ENCODE data around the gene PLOD1.
"Not testable (repeated sequence)": the region's sequence is repeated elsewhere in the genome, so short reads cannot be mapped to it uniquely, and the experiment has no call there.

The PLOD1 gene

GRCh38 chr1:11923827-11924113 is 10.7 kb upstream of the PLOD1 start:
- ChIA-PET CTCF (interaction anchor here (1.5 kb wide), 1 partner anchor 16 kb away, joined by 6 read pairs; no protein-coding TSS in a partner anchor), POLR2A (no interaction called here)
- Histone ChIP-seq H3K4me1 (ENCODE audit: control insufficient read depth, insufficient read depth, low read length) (peaks cover 4% of the 10 kb centered on the region; the same call in 1 of the 2 replicates), H3K27ac (ENCODE audit: extremely low read depth, low read depth, low read length) (no peak overlapping the region), H3K9me3 (ENCODE audit: control insufficient read depth, insufficient read depth, low read depth, low read length) (no peaks in the 10 kb centered on the region), H3K36me3 (ENCODE audit: control insufficient read depth in 2 of 2, insufficient read depth in 1 of 2, low read length in 2 of 2) (peaks cover 24 to 56% of the 10 kb centered on the region in 2 experiments; a peak in 2 of 3 replicates), H3K4me3 (ENCODE audit: low read depth, low read length) (no peak overlapping the region)
- TF ChIP-seq, protein P1, sequence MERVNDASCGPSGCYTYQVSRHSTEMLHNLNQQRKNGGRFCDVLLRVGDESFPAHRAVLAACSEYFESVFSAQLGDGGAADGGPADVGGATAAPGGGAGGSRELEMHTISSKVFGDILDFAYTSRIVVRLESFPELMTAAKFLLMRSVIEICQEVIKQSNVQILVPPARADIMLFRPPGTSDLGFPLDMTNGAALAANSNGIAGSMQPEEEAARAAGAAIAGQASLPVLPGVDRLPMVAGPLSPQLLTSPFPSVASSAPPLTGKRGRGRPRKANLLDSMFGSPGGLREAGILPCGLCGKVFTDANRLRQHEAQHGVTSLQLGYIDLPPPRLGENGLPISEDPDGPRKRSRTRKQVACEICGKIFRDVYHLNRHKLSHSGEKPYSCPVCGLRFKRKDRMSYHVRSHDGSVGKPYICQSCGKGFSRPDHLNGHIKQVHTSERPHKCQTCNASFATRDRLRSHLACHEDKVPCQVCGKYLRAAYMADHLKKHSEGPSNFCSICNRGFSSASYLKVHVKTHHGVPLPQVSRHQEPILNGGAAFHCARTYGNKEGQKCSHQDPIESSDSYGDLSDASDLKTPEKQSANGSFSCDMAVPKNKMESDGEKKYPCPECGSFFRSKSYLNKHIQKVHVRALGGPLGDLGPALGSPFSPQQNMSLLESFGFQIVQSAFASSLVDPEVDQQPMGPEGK (tag by site-specific recombination; IDR thresholded peaks at IDR 0.05) = no peak
- peak; percentile 62 for TF ChIP-seq ZNF121 (tag by site-specific recombination; IDR thresholded peaks at IDR 0.05)

- CTCF ChIA-PET = no interaction called here
- TF ChIP-seq ZFP69B (tag by site-specific recombination; IDR thresholded peaks at IDR 0.05) (no peak), ZNF341 (tag by site-specific recombination; IDR thresholded peaks at IDR 0.05; ENCODE audit: low read depth) (peak; percentile 52)
- H3K9me3 ChIP-seq (ENCODE audit: control insufficient read depth, insufficient read depth, low read depth, low read length) = no peaks in the 10 kb centered on the region
- peak overlapping the region; percentile 65 for H3K4me3 ChIP-seq (ENCODE audit: low read depth, low read length)
- POLR2A ChIA-PET = interaction anchor here (0.9 to 2.2 kb wide), 2 partner anchors 14 to 55 kb away, joined by 3 to 26 read pairs; partner anchors contain the start of gene MFN2
- H3K4me1 ChIP-seq (ENCODE audit: control insufficient read depth, insufficient read depth, low read length) = peaks cover 4% of the 10 kb centered on the region; the same call in 1 of the 2 replicates
- H3K27ac ChIP-seq (ENCODE audit: extremely low read depth, low read depth, low read length) = no peak overlapping the region
- peaks cover 24 to 48% of the 10 kb centered on the region in 2 experiments; a peak in 2 of 3 replicates for H3K36me3 ChIP-seq (ENCODE audit: control insufficient read depth in 2 of 2, insufficient read depth in 1 of 2, low read length in 2 of 2)
These were observed 10.0 kb upstream of the PLOD1 start for GRCh38 chr1:11924334-11925195.

- CTCF ChIA-PET; H3K4me1 ChIP-seq (ENCODE audit: control insufficient read depth, insufficient read depth, low read length); H3K9me3 ChIP-seq (ENCODE audit: control insufficient read depth, insufficient read depth, low read depth, low read length): not testable (repeated sequence)
- TF ChIP-seq, protein P2, sequence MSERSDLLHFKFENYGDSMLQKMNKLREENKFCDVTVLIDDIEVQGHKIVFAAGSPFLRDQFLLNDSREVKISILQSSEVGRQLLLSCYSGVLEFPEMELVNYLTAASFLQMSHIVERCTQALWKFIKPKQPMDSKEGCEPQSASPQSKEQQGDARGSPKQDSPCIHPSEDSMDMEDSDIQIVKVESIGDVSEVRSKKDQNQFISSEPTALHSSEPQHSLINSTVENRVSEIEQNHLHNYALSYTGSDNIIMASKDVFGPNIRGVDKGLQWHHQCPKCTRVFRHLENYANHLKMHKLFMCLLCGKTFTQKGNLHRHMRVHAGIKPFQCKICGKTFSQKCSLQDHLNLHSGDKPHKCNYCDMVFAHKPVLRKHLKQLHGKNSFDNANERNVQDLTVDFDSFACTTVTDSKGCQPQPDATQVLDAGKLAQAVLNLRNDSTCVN (tag by site-specific recombination; optimal IDR thresholded peaks at IDR 0.05) = peak; percentile 60
- 0 out of 2 replicates have a peak, but pooled peaks have one; percentile 17 for TF ChIP-seq ZFHX2 (tag by site-specific recombination; conservative IDR thresholded peaks at IDR 0.05)
- peak overlapping the region; percentile 65 for H3K4me3 ChIP-seq (ENCODE audit: low read depth, low read length)
- H3K27ac ChIP-seq (ENCODE audit: extremely low read depth, low read depth, low read length) = peak overlapping the region; percentile 63; the same call in 1 of the 2 replicates
- POLR2A ChIA-PET = interaction anchor here (0.9 to 2.2 kb wide), 2 partner anchors 15 to 55 kb away, joined by 3 to 26 read pairs; partner anchors contain the start of gene MFN2
- peaks cover 24 to 40% of the 10 kb centered on the region in 2 experiments; a peak in 2 of 3 replicates for H3K36me3 ChIP-seq (ENCODE audit: control insufficient read depth in 2 of 2, insufficient read depth in 1 of 2, low read length in 2 of 2)
These were observed 9.2 kb upstream of the PLOD1 start for GRCh38 chr1:11925196-11925937.

GRCh38 chr1:11925938-11926292 is 8.6 kb upstream of the PLOD1 start:
- TF ChIP-seq ZIC2 (tag by site-specific recombination; IDR thresholded peaks at IDR 0.05) (0 out of 2 replicates have a peak, but pooled peaks have one; percentile 15), KLF9 (tag by site-specific recombination; IDR thresholded peaks at IDR 0.05; ENCODE audit: low read depth) (no peak)
- Histone ChIP-seq H3K4me3 (ENCODE audit: low read depth, low read length) (peak overlapping the region; percentile 65), H3K36me3 (ENCODE audit: control insufficient read depth in 2 of 2, insufficient read depth in 1 of 2, low read length in 2 of 2) (peaks cover 22 to 34% of the 10 kb centered on the region in 2 experiments; a peak in 2 of 3 replicates), H3K27ac (ENCODE audit: extremely low read depth, low read depth, low read length) (peak overlapping the region; percentile 63; the same call in 1 of the 2 replicates), H3K4me1 (ENCODE audit: control insufficient read depth, insufficient read depth, low read length) (peaks cover 4% of the 10 kb centered on the region), H3K9me3 (ENCODE audit: control insufficient read depth, insufficient read depth, low read depth, low read length) (no peaks in the 10 kb centered on the region)
- CTCF ChIA-PET = no interaction called here
- POLR2A ChIA-PET = interaction anchor here (1.0 to 2.2 kb wide), 3 partner anchors 12 to 19 kb away, joined by 4 to 26 read pairs (median 5); no protein-coding TSS in a partner anchor
